Measurements from ENCODE around the gene MT2A.
"Not testable (repeated sequence)": the region's sequence is repeated elsewhere in the genome, so short reads cannot be mapped to it uniquely, and the experiment has no call there.

MT2A gene
- 6.3 to 267 (median 16.7) reads per million in 17 experiments for total RNA-seq

DNA sequence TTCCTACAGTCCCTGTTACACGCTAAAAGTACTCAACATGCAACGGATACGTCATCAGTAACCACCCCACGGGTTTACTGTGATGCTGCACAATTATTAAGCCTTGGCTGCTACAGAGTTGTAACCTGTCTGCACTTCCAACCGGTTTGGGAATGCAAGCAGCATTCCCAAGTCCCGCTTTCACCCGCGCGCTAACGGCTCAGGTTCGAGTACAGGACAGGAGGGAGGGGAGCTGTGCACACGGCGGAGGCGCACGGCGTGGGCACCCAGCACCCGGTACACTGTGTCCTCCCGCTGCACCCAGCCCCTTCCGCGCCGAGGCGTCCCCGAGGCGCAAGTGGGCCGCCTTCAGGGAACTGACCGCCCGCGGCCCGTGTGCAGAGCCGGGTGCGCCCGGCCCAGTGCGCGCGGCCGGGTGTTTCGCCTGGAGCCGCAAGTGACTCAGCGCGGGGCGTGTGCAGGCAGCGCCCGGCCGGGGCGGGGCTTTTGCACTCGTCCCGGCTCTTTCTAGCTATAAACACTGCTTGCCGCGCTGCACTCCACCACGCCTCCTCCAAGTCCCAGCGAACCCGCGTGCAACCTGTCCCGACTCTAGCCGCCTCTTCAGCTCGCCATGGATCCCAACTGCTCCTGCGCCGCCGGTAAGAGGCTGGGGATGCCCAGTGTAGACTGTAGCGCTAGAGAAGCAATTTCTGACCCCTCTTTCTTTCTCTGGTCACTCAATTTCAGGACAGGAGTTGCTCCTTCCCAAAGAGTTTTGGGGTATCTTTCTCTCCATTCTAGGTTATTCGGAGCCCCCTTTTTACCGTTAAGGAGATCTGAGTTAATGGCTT, at the start of gene MT2A:
Gene MT2A (plus strand): TSS at position 542 of the 833 bp plus-strand sequence. CDS start 72 bp downstream, at position 614.
- DNase-seq, result peak; percentile 98 to 99 (median 98)

DNA sequence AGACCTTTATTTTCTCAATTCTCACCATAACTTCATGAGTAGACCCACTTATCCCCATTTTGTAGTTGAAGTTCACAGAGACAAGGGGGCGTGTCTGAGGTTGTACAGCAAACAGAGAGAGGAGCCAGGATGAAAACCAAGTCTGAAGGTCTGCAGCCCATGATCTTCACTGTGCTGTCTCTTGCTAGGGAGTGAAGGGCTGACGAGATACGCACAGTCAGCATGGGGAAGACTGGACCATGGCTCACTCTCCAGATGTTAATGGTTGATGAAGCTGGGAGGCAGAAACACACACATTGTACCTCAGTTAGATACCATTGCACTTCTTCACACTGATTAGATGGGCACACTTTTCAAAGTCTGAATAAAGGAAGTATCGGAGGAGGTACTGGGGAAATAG, 49.3 kb upstream of the MT2A start:
- DNase-seq, result no peak

DNA sequence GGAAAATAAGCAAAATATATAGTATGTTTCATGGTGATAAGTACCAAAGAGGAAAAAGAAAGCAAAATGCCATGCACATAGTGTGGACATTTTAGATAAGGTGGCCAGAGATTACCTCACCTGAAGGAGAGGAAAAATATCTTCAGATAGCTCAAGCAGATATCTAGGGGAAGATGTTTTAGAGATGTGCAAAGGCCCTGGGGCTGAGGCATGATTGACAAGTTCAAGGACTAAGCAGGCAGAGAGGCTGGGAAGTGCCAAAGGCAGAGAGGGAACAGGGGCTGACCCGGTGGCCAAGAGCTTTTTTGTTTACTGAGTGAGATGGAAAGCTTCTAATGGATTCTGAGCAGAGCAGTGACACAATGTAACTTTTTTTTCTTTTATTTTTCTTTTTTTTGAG, 47.9 kb upstream of the MT2A start:
- no peak for DNase-seq

DNA sequence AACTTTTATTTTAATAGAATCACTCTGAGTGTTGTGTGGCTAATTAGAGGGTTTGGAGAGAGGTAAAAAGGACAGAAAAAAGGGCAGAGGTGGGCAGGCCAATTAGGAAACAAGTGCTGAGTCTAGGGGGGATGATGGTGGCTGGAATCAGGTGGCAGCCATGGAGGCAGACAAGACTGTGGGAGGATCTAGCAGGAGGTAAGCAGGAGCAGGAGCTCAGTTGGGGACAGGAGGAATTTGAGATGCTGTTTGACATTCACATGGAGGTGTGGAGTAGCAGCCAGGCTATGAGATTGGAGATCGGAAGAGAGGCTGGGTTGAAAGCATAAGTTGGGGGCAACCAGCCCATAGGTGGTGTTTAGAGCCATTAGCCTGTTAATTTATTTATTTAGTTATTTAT, 47.3 kb upstream of the MT2A start:
- no peak for DNase-seq

DNA sequence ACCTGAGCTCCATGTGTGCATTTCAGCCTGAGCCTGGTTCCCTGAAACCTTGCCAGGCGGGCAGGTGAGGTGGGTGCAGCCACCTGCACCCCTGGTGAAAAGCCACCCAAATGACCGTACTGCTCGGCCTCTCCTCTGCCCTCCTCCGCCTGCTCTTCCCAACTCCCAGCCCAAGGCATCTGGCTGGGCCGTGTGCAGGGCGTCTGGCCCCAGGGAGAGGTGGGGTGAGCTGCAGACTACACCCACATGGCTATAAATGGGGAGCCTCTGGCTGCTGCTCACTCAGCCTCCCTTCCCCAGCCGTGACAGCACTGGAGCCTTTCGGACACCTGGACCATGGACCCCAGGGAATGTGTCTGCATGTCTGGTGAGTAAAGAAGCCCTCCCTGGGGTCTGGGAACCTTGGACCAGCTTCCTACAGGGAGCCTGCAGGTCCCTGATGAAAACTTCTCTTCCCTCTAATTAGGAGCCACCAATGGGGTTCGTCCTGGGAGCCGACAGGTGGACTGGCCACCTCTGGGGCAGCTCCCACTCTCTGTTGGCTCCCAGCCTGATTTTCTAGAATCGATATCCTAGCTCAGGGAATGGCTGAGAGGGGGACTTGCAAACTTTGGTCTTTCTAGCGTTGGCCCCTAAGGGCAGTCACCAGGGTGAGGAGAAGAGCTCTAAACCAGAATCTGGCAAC, 43.4 kb upstream of the MT2A start, which contains the start of gene MT4:
Gene MT4 (plus strand): TSS at position 281 of the 685 bp plus-strand sequence. CDS start 56 bp downstream, at position 337.
- no peak for DNase-seq

DNA sequence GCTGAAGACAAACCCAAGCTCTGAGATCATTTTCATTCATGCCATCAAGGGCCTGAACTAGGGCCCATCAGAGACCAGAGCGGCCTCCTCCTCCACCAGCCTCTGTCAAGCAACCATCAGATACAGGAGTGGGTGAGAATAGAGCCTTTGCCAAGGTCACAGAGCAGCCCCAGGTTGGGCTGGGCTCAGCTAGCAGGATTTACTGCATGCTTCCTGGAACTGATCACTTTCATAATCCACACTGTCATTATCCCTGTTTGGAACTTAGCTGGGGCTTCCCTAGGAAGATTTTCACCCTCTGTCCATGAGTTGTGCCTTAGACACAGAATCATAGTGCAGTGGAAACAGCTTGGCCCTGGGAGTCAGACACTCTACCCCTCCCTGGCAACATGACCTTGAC, 38.4 kb upstream of the MT2A start:
- no peak for DNase-seq

DNA sequence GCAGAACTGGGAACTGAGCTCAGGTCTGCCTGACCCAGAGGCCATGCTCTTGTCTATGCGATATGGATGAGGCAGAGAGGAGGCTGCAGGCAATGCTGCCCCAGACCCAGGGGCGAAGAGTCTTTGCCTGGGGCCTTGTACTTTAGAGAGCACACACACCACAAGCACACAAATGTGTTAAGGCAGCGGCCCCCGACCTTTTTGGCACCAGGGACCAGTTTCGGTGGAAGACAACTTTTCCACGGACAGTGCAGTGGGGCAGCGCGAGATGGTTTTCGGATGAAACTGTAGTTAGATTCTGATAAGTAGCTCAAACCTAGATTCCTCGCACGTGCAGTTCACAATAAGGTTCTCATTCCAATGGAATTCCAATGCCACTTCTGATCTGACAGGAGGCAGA, 36.9 kb upstream of the MT2A start:
- DNase-seq, result no peak

DNA sequence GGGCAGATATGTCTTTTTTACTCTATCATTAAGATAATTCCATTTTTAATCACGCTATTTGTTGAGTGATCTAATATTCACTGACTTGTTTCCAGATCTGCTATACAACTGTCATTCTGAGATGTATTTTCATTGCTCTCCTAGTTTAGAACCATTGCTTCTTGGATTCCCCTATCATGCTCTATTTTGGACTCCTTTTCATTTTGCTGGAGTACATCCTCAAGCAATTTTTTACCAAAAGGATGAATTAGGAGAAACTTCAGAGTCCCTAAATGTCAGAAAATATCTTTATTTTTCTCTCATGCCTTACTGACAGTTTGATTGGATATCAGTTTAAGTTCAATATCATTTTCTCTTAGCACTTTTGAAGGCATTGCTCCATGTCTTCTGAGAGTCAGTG, 33.8 kb upstream of the MT2A start:
- DNase-seq, result no peak

DNA sequence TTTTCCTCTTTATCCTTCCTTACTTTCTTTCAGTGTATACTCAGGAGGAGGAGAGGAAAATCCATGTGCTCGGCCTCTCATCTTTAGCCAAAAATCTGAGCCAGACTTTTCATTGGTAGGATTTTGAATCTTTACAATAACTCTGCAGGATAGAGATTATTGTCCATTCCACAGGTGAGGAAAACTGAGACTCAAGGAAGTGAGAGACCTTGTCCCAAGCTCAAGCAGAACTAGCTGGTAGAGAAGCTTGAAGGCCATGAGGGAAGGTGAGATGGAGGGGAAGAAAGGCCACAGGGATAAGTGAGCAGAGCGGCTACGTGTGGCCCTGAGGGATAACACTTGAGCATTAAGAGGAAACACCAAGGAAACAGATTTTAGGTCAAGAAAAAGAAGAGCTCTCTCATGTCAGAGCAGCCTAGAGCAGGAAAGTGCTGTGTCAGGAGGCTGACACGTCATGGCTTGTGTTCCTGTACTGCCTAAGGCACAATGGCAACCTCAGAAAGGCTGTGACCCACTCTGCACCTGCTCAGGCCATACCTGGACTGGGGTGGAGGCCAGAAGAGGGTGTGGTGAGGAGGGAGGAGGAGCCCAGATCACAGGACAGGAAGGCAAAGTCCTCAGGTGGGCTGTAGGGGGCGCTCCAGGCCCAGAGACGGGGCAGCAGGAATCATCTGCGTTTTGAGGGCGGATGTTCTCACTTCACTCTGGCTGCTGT, 31.6 kb upstream of the MT2A start:
- DNase-seq, result peak; percentile 77 to 87 (median 83)

DNA sequence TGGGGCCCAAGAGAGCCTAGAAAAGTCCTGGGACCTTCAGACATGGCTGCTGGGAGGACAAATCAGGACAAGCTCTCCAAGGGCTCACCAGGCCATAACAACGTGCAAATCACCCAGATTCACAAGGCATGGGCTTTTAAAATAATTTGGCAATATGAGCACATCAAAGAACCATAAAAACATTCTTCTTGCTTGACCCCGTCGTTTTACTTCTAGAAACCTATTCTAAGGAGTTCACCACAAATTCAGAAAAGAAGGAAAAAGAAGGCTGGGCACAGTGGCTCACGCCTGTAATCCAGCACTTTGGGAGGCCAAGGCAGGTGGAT, 31.1 kb upstream of the MT2A start:
- DNase-seq, result no peak

DNA sequence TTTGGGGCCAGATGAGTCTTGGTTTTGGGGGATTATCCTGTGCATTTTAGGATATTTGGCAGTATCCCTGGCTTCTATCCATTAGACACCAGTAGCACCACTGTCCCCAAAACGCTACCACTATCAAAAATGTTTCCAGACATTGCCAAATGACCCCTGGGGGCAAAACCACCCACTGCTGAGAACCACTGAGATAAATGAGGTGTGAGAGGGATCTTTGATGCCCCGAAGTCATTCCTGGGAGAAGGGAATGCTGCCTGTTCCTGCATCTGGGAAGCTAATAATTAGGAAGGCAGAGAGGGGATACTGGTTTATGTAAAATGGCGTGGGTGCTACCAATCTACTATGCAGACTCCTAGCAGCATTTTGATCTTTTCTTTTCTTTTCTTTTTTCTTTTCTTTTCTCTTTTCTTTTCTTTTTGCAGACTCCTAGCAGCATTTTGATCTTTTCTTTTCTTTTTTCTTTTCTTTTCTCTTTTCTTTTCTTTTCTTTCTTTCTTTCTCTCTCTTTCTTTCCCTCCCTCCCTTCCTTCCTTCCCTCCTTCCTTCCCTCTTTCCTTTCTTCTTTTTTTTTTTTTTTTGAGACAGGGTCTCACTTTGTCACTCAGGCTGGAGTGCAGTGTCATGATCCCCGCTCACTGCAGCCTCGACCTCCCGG, 27.9 kb upstream of the MT2A start:
- no peak for DNase-seq

DNA sequence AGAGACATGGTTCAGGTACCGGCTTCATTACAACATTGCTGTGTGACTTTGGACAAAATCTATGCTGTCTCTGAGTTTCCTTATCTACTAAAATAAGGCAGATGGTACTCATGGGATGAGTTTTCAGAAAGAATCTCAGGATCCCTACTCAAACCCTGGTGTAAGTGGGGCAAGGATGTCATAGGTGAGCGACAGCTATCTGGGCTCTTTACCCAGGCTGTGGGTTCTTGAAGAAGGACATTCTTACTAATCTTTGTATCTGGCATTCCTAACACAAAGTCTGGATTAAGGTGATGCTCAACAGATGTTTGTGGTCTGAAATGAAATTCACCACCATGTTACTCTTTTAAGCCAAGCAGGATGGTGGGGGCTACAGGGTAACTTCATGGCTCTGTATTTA, 25.5 kb upstream of the MT2A start:
- DNase-seq, result not testable (repeated sequence)

DNA sequence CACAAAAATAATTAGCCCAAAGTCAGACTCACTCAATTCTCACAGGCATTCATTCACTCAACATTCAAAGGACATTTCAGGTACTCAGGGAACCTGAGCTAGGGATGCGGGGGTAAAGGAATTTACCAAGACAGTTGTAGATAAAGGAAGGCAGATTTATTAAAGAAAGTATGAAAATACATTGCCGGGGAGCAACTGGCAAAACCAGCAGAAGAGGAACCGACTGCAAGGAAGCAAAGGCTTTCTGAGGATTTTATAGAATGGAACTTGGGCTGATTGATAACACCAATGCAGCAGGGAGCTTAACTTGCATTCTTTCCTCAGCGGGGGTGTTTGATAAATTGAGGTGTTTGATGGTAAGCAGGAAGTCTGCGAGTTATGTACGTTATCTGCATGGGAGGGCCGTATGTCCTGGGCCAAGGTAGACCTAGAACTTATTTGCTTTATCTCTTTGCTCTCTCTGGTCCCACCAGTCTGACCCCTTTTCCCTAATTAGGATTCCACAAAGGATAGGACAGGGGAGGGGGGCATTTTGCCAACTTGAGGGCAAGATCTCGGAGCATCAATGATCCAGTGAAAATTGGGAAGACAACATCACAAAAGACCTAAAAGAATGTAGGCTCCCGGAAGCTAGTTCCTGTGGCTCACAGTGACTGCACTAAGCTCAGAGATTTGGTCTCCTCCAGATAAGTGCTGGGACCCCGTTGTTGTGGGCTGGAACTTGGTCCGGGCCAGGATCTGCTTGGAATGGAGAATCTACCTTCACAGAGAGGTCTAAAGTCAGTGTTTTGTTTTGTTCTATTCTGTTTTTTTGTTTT, 24.8 kb upstream of the MT2A start:
- DNase-seq, result no peak

DNA sequence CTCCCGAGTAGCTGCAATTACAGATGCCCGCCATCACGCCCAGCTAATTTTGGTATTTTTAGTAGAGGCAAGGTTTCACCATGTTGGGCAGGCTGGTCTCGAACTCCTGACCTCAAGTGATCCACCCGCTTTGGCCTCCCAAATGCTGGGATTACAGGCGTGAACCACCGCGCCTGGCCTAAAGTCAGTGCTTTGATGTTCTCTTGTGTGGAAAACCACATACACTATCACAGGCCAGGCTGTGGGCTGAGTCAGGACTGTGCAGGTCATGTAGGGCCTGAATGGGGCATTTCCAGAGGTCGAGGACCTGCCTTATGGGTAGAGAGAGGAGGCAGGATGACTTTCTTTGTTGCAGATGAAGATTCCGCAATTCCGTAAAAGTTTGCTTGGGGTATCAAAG, 24.1 kb upstream of the MT2A start:
- DNase-seq, result no peak

DNA sequence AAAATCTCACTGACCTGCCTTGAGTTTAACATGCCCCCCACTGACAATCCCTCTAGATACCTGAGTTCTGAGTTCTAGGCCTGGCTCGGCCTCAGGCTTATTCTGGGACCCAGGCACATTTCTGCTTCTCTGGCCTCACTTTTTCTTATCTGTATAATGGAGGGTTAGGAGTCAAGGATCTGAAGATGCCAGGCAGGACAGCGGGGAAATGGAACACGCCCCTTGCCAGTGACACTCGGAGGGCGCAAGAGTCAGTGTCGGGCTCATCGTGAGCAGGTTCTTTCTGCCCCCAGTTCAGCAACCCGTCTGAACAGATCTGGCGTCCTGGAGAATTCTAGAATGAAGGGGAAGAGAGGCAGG, 19.6 kb upstream of the MT2A start:
- DNase-seq, result no peak

DNA sequence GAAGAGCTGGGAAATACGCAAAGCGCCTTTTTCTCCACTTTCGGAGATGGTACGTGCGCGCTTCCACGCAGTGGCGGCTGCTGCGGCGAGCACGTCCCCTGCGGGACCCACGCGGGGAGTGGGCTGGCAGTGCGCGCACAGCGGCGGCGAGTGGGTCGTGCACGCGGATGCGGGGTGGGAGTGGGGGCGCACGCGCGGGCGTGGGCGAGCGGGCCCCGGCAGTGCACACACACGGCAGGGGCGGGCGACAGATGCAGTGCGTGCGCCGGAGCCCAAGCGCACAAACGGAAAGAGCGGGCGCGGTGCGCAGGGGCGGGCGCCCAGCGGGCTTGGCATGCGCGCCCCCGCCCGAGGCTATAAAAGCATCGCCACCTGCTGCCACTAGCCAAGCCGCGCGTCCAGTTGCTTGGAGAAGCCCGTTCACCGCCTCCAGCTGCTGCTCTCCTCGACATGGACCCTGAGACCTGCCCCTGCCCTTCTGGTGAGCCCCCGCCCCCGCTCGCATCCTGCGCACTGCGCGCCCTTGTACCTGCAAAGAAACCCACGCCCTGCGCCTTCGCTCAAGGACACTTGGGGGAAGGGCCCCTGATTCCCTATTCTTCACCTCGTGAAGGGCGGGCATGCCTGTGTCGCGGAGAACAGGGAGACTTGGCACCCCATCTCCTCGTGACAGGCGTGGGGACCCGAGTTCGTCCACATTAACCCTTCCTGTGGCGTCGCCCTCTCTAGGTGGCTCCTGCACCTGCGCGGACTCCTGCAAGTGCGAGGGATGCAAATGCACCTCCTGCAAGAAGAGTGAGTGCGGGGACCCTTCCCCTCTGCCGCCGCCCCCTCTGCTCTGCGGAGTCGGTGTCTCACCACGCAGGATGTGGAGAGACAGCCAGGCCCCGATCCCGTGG, 19.0 kb upstream of the MT2A start, which contains the start of gene MT3:
Gene MT3 (plus strand): TSS at position 388 of the 899 bp plus-strand sequence. CDS start 63 bp downstream, at position 451.
- peak in 3 of 4 experiments; percentile 10 to 45 (median 24) for DNase-seq

DNA sequence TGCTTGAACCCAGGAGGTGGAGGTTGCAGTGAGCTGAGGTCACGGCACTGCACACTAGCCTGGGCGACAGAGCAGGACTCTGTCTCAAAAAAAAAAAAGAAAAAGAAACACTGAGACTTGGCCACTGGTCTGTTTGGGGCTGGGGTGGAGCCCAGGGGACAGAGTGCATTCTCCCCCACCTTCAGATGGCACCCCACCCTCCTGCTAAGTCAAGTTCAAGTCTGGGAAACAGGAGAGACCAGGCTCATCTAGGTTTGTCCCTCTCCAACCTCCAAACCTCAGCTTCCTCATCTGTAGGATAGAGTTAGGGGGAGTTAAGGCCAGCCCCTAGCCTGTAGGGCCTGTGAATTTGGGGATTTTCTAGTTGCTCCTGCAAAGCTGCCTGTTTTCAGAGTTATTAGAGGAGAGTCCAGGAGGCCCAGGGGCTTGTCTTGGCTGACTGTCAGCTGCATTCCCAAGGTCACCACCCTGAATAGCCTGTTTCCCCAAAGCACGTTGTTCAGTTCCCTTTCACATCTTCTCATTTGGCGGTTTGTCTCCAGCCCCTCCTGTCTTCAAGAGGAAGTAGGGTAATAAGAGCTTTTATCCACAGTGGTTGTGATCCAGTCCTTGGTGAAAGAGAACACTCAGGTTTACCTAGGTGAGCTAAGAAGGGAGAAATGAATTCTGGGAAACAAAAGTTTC, 16.9 kb upstream of the MT2A start:
- peak; percentile 38 to 70 (median 62) for DNase-seq

DNA sequence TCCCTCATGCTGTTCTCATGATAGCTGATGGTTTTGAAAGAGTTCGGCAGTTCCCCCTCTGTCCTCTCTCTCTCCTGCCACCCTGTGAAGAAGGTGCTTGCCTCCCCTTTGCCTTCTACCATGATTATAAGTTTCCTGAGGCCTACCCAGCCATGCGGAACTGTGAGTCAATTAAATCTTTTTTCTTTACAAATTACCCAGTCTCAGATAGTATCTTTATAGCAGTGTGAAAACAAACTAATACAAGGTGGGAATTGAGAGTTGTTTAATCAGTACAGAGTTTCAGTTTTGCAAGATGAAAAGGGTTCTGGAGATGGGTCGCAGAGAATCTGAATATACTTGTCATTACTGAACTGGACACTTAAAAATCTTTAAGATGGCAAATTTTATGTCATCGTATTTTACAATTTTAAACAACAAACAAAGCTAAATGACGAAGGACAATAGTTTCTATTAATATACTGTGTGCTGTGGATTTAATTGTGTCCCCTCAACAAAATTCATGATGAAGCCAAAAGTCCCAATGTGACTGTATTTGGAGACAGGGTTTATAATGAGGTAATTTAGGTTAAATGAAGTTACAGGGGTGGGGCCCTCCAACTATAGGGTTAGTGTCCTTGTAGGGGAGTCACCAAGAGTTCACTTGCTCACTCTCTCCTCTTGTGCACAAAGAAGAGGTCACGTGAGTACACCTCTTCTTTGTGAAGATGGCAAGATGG, 14.7 kb upstream of the MT2A start:
- DNase-seq, result no peak

DNA sequence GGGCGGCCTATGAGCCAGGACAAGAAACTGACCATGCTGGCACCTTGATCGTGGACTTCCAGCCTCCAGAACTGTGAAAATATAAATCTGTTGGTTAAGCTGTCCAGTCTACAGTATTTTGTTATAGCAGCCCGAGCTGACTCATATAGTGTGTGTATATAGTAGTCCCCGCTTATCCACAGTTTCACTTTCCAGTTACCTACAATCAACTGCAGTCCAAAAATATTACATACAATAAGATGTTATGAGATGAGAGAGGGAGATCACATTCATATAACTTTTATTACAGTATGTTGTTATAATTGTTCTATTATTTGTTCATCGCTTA, 14.1 kb upstream of the MT2A start:
- DNase-seq, result no peak

All from suppressor macrophage (primary cell).